Stimulated activated CD8-positive, alpha-beta memory T cell treated with anti-CD3 and anti-CD28 coated beads, Interleukin-15, amount 100 ng/mL, for 48 hours (primary cell): Measurements from ENCODE around the gene PLOD1.
A peak's percentile ranks its signal among the peaks of the same experiment; 100 is the strongest.
"Not testable (repeated sequence)": the region's sequence is repeated elsewhere in the genome, so short reads cannot be mapped to it uniquely, and the experiment has no call there.

ENCODE experiments used
- DNase-seq, 2 donors: peaks; one replicate each; pipeline ENCODE4 v3.0.0-alpha.2; 2020; ENCODE audit warnings: low read depth in 2 of 2

PLOD1 gene

DNA sequence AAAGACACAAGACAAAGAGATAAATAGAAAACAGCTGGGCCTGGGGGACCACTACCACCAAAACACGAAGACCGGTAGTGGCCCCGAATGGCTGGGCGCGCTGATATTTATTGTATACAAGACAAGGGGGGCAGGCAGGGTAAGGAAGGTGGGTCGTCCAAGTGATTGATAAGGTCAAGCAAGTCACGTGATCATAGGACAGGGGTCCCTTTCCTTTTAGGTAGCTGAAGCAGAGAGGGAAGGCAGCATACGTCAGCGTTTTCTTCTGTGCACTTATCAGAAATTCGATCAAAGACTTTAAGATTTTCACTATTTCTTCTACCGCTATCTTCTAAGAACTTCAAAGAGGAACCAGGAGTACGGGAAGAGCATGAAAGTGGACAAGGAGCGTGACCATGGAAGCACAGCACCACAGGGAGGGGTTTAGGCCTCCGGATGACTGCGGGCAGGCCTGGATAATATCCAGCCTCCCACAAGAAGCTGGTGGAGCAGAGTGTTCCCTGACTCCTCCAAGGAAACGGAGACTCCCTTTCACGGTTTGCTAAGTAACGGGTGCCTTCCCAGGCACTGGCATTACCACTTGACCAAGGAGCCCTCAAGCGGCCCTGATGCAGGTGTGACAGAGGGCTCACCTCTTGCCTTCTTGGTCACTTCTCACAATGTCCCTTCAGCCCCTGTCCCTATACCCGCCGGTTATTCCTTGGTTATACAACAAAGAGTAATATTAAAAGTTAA lies 21.9 kb upstream of the PLOD1 start:
- DNase-seq, result not testable (repeated sequence)

DNA sequence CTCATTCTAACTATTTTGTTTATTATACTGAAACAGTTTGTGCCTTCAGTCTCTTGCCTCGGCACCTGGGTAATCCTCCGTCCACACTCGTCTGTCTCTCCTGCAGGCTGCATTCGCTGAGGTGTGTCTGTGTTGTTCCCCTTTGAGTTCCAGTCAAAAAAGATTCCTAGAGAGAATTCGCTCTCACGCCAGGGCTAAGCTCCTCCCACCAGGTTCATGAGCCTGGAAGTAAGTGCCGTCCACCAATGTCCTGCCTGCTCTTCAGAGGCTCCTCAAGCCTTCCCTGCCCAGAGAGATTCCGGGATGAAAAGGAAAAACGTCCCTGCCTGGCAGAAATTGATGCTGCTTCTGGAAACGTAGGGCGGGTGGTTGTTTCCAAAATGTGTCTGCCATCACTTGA lies 21.2 kb upstream of the PLOD1 start:
- DNase-seq, result no peak

DNA sequence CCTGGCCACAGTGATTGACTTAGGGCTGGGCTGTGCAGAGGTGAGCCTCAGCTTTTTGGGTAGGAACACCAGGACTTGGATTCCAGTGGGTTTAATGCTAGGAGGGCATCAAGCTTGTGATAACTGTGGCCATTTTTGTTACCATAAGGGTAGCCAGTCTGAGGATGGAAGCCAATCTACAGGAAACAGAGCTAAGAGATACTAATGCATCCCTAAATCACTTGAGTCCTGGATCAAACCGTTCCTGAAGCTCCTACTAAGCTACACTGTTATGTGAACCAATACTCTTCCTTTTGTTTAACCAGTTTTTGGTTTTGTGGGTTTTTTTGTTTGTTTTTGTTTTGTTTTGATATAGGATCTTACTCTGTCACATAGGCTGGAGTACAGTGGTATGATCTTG lies 20.5 kb upstream of the PLOD1 start:
- no peak for DNase-seq

DNA sequence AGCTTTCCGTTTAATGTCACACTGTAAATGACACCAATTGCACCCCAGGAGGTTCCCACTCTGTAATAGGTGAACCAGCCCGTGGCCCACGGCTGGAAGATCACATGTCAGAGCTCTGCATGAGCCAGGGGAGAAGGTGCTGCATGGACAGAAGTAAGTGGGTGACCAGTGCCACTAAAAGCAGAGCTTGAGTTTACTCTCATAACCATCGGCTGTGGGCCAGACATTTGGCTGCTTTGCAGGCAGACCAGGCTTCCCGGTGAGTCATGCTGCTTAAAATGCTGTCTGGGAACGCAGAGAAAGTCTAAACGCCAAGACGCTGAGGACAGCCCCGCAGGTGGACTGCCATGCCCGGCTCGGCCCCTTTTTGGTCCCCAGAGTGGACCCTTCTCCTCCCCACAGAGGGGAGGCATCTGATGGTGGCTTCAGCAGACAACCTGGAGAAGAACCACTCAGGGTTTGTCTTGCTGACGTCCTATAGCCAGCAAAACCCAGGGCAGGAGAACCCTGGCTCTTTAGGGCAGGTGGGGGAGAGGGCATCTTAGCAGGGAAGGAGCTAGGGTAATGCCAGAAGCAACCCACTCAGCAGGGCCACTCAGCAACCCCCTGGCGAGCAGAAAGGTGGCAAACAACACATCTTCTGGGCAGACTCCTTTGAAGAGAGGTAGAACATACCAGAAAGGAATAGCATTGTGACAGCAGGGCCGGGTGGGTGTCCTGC lies 15.6 kb upstream of the PLOD1 start:
- DNase-seq, result no peak

DNA sequence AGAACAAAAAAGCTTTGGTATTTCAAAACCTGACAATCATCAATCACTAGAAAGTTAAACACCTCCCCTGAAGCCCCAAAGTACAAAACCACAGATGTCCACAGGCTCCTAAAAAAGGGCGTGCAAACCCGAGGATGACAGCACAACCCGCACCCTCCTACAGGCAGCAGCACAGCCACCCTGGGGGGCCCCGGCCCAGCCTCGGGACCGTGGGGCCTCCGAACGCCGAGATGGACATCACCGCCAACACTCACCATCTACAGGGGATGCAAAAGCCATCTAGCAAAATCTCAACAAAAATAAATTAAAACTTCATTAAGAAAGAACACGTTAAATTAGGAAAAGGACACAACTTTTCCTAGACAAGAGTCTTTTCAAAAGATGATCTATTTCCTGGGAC lies 14.9 kb upstream of the PLOD1 start:
- no peak for DNase-seq

DNA sequence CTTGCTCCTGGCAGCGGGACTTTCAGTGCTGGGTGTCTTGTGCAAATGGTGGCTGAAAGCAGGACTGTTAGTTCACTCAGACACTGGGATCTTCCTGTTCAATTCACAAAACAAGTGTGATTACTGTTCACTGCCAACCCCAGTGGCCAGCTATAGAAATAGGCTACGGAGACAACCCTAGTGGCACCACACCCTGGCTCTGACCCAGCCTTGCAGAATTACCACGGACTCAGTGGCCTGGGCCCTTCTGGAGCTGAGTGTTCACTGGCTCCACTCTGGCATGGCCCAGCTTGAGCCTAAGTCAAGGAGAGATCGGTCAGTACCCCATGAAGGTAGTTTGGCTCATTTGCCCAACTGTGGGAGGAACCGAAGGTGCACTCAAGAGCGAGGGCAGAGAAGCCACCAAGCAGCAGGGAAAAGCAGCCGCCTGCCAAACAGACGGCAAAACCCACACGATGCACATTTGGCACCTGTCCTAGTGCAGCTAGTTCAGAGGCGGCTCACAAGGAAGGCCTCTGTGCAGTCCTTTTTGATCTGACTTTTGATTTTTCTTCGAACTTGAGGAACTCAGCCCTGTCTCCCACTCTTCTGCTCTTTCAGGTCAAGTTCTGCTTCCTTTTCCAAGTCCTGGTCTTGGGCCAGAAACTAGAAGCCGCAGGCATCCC lies 14.1 kb upstream of the PLOD1 start:
- no peak for DNase-seq

DNA sequence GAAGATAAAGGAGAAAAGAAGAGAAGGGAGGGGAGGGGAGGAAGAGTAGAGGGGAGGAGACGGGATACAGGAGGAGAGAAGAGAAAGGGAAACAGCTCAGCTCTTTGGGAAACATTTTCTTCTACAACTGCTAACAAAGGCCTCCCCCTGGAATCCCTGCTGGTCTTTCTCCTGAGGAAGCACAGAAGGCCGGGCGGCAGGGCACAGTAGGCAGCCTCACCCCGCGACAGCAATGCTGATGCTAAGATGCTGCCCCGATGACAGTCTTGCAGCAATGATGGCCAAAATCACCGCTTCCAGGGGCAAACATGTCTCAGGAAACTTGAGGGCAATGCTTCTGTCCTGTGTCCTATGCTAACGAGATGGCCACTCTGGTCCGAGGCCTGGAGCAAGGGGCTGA lies 13.5 kb upstream of the PLOD1 start:
- DNase-seq, result no peak

DNA sequence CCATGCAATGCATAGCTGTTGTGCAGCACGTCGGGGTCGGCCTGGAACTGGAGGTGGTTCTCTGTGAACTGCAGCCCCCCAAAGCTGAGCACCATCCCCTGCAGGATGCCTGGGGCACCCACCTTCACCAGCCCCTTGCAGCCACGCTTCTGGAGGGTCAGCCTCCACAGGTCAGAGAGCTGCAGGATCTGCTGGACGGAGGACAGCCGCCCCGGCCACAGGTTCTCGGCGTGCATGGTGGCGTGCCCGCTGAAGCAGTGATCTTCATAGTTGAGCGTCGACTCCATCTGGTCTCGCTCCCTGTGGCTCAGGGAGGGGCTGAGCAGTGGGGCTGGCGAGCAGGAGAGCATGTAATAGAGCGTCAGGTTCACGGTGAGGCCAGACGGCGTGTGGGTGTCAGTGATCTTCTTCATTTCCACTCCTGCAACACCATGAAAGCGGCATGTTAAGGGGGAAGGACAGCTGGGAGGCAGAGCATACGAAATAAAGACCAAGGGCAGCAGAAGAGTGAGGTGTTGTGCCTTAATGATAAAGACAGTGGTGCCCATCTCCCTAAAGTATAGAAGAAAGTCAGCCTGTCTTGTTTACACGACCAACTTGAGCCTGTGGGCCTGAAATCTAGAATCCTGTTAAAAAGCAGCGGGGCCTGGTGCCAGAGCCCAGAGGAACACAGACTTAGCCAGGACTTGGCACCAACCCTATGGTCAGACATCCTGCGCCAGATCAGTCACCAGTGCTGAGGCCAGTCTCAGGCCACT lies 11.3 kb upstream of the PLOD1 start:
- no peak for DNase-seq

DNA sequence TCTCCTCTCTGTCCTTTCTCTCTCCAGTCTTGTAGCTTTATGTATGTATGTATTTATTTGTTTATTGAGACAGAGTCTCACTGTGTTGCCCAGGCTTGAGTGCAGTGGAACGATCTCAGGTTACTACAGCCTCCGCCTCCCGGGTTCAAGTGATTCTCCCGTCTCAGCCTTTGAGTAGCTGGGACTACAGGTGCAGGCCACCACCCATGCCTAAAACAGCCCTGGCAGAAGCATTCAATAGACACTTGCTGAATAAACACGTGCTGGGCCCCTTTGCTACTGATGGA lies 10.7 kb upstream of the PLOD1 start:
- no peak for DNase-seq

DNA sequence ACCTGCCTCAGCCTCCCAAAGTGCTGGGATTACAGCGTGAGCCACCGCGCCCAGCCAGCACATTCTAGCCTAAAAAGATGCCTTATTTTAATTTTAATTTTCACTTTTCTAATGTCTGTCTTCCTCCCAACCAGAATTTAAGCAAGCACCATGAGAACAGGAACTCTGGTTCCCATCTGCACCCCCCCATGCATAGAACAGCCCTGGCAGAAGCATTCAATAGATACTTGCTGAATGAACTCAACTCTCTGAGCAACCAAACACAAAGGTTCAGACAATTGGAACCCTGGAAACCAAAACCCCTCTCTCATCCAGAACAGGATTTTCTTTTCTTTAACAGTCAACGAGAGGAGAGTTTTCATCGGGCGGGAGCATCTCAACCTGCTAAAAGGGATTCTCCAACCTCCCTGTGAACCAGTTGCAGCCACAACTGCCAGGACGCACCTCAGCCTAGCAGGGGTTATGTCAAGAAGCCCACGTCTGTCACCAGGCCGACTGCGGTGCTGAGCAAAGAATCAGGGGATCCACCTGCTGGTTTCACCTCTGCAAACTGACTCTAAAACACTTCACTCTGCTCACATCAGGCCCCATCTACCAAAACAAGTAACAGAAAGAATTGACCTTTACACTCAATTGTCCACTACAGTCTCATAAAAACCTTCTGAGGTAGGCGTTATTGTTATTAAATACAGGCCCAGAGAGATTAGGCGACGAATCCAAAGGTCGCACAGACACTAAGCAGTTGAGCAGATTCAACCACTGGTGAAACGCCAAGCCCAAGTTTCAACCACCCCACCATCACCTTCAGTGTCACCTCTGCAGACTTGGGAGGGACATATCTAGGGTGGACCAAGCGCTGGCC lies 10.0 kb upstream of the PLOD1 start:
- no peak for DNase-seq

DNA sequence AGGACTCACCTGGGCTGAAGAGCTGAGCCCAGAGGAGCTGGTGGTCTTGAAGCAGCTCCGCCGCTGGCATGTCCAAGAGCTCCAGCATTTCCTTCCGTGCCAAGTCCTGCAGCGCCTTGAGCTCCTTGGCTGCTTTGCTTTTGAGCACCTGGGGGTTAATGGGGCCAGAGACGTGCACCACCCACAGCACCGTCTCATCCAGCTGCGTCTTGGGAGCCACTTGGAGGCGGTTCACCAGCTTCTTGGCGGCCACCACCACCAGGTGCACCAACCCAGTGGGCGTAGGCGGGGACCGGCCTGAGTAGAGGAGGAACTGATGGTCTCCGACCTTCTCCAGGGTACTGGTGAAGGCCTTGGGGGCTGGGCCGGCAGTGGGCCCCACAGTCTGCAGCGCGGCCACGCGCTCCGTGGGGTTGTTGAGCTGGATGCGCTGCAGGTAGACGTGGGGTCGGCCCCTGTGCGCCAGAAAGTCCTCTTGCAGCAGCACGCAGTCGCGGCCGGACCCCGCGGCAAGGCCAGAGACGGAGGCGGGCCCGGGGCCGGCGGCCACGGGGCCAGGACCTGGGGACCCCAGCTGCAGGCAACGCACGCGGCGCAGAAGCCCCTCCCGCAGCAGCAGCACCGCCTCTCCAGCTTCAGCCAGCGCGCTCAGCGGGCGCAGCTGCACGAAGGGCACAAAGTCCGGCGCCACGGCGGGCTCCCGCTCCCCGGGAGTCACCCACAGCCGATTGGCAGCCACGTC lies 9.2 kb upstream of the PLOD1 start:
- not testable (repeated sequence) for DNase-seq

DNA sequence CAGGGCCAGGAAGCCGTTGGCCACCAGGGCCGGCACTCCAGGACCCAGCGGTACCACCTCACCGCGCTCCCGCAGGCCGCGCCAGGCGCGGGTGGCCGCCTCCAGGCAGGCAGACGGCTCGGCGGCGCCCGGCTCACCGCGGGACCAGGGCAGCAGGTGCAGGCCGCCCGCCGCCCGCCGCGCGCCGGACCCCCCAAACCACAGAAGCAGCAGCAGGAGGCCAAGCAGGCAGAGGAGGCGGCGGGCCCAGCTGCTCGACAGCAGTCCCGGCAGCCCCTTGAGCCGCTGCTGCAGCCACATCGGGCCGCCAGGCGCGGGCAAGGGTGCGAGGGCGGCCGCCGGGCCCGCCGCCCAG lies 8.6 kb upstream of the PLOD1 start:
- peak in 1 of 2 donors; percentile 9 for DNase-seq

DNA sequence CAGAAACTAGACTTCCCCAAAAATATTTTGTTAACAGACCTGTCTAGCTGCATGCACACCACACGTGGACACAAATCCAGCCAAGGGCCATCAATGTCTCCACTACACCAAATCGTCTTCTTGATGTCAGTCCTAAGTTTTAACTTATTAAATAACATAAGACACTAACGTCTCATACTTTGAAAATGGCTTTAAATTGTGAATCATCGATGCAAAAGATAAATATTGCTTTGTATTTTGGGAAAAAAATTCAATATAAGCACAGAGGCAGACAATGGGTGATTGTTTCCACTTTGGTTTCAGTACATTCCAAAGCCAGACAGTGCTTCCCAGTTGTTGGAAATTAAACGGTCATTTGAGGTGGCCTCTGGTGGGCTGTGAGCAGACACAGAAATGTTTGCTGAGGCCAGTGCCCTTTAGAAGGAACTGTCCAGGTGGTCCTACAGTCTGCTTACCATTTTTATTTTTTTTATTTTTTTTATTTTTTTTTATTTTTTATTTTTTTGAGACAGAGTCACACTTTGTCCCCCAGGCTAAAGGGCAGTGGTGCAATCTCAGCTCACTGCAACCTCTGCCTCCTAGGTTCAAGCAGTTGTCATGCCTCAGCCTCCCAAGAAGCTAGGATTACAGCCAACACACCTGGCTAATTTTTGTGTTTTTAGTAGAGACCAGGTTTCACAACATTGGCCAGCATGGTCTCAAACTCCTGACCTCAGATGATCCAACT lies 6.5 kb upstream of the PLOD1 start:
- DNase-seq, result no peak

DNA sequence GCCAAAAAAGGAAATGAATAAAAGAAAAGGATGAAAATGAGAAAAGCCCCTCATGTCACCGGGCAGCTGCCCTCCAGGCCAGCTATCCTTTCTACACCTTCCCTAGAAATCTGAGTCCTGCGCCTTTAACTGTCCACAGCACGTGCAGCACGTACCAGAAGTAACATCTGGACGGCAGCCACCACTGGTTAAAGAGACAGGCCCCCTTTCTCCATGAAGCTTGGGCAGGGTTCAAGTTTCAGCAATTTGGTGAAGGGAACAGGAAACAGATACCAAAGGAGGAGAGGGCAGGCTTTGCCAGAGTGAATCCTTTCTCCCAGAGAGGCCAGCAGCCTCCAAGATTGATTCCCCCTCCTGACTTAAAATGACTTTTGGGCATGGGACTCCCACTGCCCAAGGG lies 4.7 kb upstream of the PLOD1 start:
- no peak for DNase-seq

DNA sequence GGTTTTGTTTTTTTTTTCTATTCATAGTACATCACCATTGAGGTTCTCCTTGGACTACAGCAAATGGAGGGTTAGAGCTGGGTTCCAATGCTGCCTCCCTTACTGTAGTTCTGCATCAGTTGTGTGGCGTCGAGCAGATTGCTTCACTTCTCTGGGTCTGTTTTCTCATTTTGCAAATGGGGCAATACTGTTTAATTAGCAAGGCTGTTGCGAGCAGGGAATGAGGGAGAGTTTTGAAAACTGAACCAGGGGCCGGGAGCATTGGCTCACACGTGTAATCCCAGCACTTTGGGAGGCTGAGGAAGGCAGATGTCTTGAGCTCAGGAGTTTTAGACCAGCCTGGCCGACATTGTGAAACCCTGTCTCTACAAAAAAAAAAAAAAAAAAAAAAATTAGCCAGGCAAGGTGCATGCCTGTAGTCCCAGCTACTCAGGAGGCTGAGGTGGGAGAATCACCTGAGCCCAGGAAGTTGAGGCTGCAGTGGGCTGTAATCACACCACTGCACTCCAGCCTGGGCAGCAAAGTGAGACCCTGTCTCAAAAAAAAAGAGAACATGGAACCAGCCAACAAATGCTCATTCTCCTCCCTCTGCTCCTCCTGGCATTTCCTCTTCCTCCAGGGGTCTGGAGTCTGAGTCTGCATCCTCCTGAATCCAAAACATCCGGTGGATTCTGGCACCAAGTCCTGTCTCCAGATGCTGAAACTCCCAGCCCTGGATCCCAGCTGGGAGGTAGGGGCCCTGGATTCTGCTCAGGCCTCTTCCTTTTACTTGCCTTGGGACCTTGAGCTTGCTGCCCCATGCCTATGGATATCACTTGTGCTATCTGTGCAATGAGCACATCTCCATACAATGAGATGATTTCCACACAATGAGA lies 3.7 kb upstream of the PLOD1 start:
- no peak for DNase-seq

DNA sequence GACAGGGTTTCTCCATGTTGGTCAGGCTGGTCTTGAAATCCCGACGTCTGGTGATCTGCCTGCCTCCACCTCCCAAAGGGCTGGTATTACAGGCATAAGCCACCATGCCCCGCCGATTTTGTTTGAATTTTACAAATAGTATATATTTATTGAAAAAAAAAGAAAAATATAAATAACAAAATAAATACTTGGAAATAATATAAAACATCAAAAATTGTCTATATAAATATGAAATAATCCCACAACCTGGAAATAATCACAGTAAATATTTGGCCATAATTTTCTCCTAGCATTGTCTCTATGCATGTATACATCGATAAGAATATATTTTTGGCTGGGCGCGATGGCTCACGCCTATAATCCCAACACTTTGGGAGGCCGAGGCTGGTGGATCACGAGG lies 2.7 kb upstream of the PLOD1 start:
- DNase-seq, result no peak

DNA sequence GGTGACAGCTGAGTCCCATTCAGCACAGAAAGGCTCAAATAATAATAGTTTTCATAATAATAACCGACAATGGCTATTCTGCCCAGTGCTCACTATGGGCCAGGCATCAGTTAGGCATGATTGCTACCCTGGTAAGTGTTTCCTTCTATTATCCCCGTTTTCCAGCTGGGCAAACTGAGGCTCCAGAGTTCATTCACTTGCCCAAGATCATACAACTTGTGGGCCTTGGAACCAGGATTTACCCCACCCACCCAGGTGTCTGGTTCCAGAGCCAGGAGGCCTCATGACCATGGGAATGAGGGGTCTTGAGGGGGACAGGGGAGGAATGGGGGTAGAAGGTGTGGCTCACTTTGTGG lies 518 bp downstream of the PLOD1 start:
- no peak for DNase-seq

DNA sequence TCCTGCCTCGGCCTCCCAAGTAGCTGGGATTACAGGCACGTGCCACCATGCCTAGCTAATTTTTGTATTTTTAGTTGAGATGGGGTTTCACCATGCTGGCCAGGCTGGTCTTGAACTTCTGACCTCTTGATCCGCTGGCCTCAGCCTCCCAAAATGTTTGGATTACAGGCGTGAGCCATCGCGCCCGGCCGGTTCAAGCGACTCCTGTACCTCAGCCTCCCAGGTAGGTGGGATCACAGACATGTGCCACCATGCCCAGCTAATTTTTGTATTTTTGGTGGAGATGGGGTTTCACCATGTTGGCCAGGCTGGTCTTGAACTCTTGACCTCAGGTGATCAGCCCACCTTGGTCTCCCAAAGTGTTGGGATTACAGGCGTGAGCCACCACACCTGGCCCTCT lies 1.2 kb downstream of the PLOD1 start:
- not testable (repeated sequence) for DNase-seq
